Ascending aorta (tissue), 2 donors: ENCODE data around the gene WDR54. TPM values are rescaled to one million over a fixed set of nuclear protein-coding genes. Genes with fewer than 3 reads are reported as not detected.

Source experiments
- DNase-seq, 2 donors: peaks; one replicate each; pipeline ENCODE4 v3.0.0-alpha.2; 2019; ENCODE audit warnings: low spot score in 2 of 2
- H3K27ac ChIP-seq, 2 donors: fragments of 200-600 bp; sonication (generic); one replicate each; pipeline ENCODE4 v1.5.1; 2016 to 2017; ENCODE audit warnings: mild to moderate bottlenecking in 1 of 2
- H3K27me3 ChIP-seq: fragments of 200-600 bp; sonication (generic); one replicate; pipeline ENCODE4 v1.5.1; 2017
- H3K36me3 ChIP-seq, 2 donors: fragments of 200-600 bp; sonication (generic); one replicate each; pipeline ENCODE4 v1.5.1; 2016
- H3K4me1 ChIP-seq, 2 donors: fragments of 200-600 bp; sonication (generic); one replicate each; pipeline ENCODE4 v1.5.1; 2016 to 2017; ENCODE audit warnings: mild to moderate bottlenecking in 1 of 2
- H3K4me3 ChIP-seq, 2 donors: fragments of 200-600 bp; sonication (generic); one replicate each; pipeline ENCODE4 v1.5.1; 2016 to 2017; ENCODE audit warnings: mild to moderate bottlenecking in 1 of 2
- H3K9me3 ChIP-seq, 2 donors: fragments of 200-600 bp; sonication (generic); one replicate each; pipeline ENCODE4 v1.5.1; 2016
- intact Hi-C: fragments of 100-400 bp; cut with DNase I; formaldehyde crosslinking; loops from one replicate; pipeline ENCODE4 v1.15.1; 2023
- total RNA-seq: library from RNA; depleted of rRNA; stranded (reverse); fragments of >200 nt; gene quantifications from one replicate; pipeline ENCODE4 v1.1.0, GENCODE V29; 2016
- TF ChIP-seq, protein P1 (sequence below), 3 experiments: fragments of 200-600 bp in 2 of 3; fragments of 450-650 bp in 1 of 3; sonication (generic) in 2 of 3; IDR thresholded peaks; one replicate each; pipeline ENCODE4 v1.5.1; 2016 to 2019; ENCODE audit warnings: antibody characterized with exemption in 3 of 3, mild to moderate bottlenecking in 1 of 3, moderate library complexity in 1 of 3

Gene WDR54
- total RNA-seq, 1 donor from 2014 or later = 5.5 TPM

DNA sequence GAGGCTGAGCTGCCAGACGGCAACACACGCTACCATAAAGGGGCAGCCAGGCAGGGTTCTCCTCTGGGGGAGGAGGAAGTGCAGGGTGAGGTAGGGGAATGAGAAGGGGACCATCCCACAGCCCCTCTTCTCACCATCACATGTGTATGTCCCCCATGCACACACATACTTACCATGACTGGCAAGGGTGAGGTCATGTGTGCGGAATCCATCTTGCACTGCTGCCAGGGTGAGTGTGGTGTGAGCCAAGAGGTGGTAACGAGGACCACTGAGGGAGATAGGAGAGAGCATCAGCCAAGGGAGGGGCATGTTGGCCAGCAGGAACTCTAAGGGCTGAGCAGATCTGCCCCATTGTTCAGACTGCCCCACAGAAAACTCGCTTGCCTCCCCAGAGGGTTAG lies 7.1 kb downstream of the WDR54 start:
- Histone ChIP-seq H3K27ac (no peak overlapping the region), H3K27me3 (no peaks in the 10 kb centered on the region), H3K4me1 (no peaks in the 10 kb centered on the region), H3K9me3 (no peaks in the 10 kb centered on the region), H3K4me3 (no peak overlapping the region), H3K36me3 (peaks cover 45 to 50% of the 10 kb centered on the region in 2 donors)
- no peak for DNase-seq
- TF ChIP-seq, protein P1, sequence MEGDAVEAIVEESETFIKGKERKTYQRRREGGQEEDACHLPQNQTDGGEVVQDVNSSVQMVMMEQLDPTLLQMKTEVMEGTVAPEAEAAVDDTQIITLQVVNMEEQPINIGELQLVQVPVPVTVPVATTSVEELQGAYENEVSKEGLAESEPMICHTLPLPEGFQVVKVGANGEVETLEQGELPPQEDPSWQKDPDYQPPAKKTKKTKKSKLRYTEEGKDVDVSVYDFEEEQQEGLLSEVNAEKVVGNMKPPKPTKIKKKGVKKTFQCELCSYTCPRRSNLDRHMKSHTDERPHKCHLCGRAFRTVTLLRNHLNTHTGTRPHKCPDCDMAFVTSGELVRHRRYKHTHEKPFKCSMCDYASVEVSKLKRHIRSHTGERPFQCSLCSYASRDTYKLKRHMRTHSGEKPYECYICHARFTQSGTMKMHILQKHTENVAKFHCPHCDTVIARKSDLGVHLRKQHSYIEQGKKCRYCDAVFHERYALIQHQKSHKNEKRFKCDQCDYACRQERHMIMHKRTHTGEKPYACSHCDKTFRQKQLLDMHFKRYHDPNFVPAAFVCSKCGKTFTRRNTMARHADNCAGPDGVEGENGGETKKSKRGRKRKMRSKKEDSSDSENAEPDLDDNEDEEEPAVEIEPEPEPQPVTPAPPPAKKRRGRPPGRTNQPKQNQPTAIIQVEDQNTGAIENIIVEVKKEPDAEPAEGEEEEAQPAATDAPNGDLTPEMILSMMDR (IDR thresholded peaks at IDR 0.05) = no peak
- intact Hi-C loops = no loop called here

DNA sequence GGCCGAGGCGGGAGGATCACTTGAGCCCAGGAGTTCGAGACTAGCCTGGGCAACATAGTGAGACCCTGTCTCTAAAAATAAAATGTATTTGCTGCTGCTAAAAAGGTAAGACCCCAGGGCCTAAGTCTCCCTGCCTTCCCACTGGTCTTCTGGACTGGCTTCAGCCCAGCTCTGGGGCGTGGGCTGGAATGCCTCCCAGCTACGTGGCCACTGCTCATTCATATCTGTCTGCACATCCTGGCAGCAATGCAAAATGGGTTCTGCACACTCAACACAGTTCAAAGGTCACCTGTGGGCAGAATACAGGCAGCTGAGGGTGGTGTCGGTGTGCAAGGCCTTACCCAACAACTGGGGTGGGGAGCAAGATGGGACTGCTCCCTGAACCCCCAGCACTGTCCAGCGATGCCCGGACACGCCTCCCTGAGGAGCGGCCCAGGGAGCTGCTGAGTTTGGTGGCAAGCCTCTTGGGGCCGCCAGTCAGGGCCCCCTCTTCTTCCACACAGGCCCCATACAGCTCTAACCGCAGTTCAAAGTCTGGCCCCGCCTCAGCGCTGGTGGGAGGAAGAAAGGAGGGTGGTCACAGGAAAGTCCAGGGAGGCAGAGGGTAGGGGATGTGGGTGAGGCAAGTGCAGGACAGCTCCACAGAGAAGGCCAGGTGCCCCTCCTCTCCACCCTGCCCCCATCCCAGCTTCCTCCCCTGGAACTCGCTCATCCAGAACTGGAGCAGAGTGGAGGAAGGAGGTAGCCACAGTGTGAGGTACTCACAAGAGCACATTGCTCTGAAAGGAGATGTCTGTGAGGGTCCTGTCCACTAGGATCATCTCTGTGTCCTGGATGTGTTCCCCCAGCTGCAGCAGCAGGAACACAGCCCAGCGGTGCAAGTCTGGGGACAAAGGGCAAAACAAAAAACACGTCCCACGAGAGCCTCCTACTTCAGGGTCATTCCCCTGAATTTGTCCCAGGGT lies 8.2 kb downstream of the WDR54 start:
- Histone ChIP-seq H3K27ac (no peak overlapping the region), H3K4me1 (no peaks in the 10 kb centered on the region), H3K36me3 (peaks cover 45 to 50% of the 10 kb centered on the region in 2 donors), H3K27me3 (no peaks in the 10 kb centered on the region), H3K9me3 (no peaks in the 10 kb centered on the region), H3K4me3 (no peak overlapping the region)
- TF ChIP-seq, protein P1 (IDR thresholded peaks at IDR 0.05) = no peak
- no peak for DNase-seq
- intact Hi-C loops = no loop called here

GRCh38 chr2:74430502-74430901 lies 9.0 kb downstream of the WDR54 start:
- H3K27ac ChIP-seq = no peak overlapping the region
- no peaks in the 10 kb centered on the region for H3K9me3 ChIP-seq
- H3K4me1 ChIP-seq = no peaks in the 10 kb centered on the region
- intact Hi-C loops = no loop called here
- H3K27me3 ChIP-seq = no peaks in the 10 kb centered on the region
- DNase-seq = no peak
- TF ChIP-seq, protein P1 (IDR thresholded peaks at IDR 0.05) = no peak
- no peak overlapping the region for H3K4me3 ChIP-seq
- peaks cover 45 to 50% of the 10 kb centered on the region in 2 donors for H3K36me3 ChIP-seq

DNA sequence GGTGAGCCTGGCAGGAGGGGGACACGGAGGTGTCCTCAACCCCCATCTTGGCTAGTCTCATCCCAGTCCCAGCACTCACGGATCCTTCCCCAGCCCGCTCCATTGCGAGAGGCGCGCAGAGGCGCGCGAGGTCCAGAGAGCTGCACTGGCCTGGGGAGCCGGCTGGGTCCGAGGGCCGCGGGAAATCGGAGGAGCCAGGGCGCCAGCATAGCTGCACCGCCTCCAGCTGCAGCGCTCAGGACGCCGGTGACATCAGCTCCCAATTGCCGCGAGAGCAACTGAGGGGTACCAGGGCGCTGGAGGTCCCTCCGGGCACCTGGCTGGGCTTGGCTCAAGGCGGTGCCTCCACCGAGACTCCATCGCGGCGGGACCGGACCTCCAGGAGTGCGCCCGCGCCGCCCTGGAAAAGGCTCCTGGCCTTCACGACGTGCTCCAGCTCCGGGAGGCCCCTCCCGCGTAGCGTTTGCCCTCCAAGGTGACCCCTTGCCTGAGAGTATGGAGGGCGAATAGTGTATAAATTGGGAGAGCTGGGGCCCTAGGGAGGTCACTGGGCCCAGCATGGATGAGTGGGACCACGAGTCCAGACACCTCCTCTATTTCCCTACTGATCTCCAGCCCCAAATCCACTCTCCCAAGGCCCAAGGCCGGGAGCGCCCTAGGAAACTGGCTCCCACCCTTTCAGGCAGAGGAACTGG lies 14.7 kb downstream of the WDR54 start:
- Histone ChIP-seq H3K9me3 (no peaks in the 10 kb centered on the region), H3K27me3 (no peaks in the 10 kb centered on the region), H3K27ac (no peak overlapping the region), H3K4me1 (peaks cover 5 to 23% of the 10 kb centered on the region in 2 donors), H3K36me3 (peaks cover 12 to 13% of the 10 kb centered on the region in 2 donors), H3K4me3 (no peak overlapping the region)
- intact Hi-C loops = no loop called here
- no peak for DNase-seq
- TF ChIP-seq, protein P1 (IDR thresholded peaks at IDR 0.05) = no peak

GRCh38 chr2:74436848-74437695 lies 15.5 kb downstream of the WDR54 start:
- peaks cover 12 to 28% of the 10 kb centered on the region in 2 donors for H3K4me1 ChIP-seq
- H3K4me3 ChIP-seq = no peak overlapping the region
- TF ChIP-seq, protein P1 (IDR thresholded peaks at IDR 0.05) = no peak
- H3K27ac ChIP-seq = no peak overlapping the region
- intact Hi-C loops = no loop called here
- H3K9me3 ChIP-seq = no peaks in the 10 kb centered on the region
- no peaks in the 10 kb centered on the region for H3K27me3 ChIP-seq
- peaks cover 4 to 5% of the 10 kb centered on the region in 2 donors for H3K36me3 ChIP-seq
- DNase-seq = no peak
